Hematopoietic multipotent progenitor cell treated with erythropoietin and hydrocortisone succinate and interleukin-3 and kit ligand, for 8 days (in vitro differentiated cells): ENCODE measurements around the gene ESF1.

Experiments
- DNase-seq: peaks from one replicate; pipeline ENCODE4 v3.0.0-alpha.2; 2015

ESF1 gene

DNA sequence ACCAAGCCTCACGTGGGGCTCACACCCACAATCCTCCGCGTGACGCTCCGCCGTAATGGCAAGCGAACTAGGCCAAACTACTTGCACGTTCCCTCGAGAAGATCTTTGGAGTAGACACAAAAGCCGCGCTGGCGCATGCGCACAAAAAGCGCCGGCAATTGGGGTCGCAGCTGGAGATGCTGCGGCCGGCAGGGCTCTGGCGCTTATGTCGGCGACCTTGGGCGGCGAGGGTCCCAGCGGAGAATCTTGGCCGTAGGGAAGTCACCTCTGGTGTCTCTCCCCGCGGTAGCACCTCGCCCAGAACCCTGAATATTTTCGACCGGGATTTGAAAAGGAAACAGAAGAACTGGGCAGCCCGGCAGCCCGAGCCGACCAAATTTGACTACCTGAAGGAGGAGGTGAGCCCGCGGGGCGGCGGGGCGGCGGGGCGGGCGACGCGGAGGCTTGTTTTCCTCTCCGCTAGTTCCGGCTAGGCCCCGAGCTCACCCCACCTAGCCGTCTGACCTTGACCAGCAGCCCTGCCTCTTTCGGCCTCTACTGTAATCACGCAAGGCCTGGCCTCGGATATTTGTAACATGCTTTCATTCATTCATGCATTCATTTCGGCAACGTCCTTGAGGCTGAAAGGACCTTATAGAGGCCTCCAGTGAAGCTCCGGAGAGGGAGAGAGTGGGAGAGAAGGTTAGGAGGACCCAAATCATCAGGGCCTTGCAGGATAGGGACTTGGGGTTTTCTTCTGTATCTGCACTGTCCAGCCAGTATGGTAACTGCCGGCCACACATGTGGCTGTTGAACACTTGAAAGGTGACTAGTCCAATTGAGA, at the start of gene ESF1, which contains the start of gene NDUFAF5:
TSS of gene ESF1 (minus strand) at position 27 of the 823 bp plus-strand sequence. CDS start 1,779 bp downstream, outside the sequence.
TSS of gene NDUFAF5 (plus strand) at position 136 of the 823 bp plus-strand sequence. CDS start at position 177, 41 bp downstream.
- DNase-seq: peak; percentile 98

DNA sequence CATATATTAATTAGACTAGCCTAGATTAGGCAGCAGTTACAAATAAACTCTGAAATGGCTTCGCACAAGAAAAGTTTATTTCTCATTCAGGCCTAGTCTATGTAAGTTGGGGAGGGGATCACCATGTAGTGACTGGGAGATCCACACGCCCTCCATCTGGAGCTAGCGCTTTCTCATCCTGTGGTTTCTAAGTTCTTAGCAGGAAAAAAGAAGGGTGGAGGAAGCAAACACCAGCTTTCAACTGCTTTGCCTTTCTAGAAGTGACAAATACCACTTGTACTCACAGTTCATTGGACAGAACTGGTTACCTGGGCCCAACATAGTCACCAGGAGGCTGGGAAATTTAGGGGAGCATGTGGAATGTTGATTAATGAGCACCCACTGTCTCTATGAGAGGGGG, 46.8 kb upstream of the ESF1 start:
- DNase-seq: no peak

GRCh38 chr20:13825465-13825864, 40.7 kb upstream of the ESF1 start:
- no peak for DNase-seq

- DNase-seq: no peak
Observed at GRCh38 chr20:13824459-13824858, 39.7 kb upstream of the ESF1 start.

DNA sequence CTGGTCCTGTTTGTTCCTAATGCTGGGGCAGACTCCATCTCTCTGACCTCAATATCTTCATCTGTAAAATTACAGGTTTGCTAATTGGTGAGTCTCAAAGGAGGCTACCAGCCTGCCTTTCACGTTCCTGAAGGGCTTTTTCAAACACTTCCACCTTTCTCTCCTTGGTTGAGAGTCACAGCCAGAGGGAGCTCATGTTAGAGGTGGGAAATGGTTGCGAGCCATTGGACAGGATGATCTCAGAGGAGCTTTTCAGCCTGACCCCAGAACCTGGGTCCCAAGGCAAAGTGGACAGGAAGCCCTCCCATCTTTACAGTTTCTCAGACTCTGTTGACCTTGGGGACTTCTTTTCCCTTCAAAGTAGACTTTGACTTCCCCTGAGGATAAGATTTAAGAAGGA, 37.7 kb upstream of the ESF1 start:
- no peak for DNase-seq

DNA sequence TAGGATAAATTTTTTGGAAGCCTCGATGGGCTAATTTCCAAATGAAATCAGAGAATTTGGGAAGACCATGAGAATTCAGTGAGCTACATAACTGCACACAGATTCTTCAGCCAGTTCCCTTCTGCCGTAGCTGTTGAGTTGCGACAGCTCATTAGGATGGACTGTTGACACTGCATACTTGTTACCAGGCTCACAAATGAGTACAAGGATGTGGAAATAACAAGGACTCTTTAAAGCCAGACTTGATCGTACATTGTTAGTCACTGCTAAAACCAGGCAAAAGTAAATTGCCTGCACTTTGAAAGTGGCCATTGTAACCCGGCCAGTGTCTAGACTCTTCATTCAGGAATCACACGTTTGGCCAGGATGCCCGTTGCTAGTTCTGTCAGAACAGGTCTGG, 37.2 kb upstream of the ESF1 start:
- DNase-seq: no peak

DNA sequence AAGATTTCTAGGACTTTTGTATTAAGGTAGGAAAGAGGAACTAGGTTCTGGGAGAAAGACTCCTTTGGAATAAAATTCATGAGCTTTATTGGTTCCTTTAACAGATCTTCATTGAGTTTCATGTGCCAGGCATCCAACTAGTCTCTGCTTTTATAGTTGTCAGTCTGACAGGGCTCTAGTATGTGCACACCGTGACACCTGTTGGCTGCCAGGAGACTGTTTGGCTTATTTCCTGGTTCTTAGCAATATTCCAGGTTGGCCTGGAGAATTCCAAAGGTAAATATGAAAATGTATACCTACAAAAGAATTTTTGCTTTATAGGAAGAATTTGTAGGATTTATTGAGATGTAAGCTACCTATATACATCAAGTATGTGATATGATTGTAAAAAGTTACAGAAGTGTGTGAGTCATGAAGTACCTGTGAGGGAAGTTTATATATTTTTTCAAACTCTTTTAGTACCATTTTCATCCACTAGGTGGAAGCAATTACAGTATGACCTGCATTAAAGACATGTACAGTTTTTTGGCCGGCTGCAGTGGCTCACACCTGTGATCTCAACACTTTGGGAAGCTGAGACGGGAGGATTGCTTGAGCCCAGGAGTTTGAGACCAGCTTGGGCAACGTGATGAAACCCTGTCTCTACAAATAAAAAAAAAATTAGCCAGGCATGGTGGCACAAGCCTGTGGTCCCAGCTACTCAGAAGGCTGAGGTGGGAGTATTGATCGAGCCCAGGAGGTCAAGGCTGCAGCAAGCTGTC, 35.3 kb upstream of the ESF1 start:
- DNase-seq: peak; percentile 70

DNA sequence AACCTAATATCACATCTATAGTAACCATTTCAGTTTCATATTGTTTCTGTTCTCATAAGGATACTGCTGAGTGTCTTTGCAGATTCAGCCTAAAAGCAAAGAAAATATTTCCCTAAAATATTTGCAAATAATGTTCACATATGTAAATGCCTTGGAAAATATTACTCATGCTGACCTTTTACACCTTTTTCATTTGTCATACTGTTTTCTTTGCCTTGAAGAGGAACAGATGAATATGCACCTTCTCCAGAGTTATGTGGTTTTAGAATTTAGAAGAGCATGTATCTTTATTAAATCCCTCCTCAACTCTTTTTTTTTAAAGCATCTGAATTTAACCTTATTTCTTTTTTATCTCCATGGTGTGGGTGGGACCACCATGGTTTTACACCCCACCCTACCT, 32.6 kb upstream of the ESF1 start:
- no peak for DNase-seq

DNA sequence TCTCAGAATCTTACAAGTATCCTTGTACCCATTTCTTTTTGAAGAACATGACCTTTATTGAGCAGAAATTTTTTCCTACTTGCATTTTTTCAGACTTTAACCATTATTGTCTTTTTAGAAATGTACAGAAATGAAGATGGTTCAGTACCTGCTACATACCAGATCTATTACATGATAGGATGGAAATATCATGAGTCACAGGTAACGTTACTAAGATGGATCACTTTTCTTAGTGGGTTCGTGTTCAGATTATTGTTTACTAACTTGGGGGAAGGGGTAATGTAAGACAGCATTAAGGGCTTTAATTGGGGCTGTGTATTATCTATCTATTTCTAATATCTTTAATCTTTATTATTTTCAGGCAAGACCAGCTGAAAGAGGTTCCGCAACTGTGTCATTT, 32.0 kb upstream of the ESF1 start:
- no peak for DNase-seq

DNA sequence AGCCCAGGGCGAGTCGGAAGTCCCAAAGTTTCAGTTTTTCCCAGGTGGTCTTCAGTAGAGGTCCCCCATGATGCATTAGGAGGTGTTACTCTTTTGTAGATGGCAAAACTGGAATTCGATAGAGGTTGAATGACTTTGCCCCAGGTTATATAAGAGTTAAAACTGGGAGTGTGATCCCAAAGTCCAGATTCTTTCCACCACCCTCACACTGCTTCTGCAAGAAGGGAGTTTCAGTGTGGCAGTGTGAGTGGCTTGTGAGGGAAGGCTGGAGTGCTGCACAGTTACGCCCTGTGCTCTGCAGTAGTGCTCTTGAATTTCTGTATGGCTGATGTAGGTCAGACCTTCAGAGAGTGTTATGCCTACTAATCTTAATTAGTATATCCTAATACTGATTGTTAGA, 30.0 kb upstream of the ESF1 start:
- no peak for DNase-seq

GRCh38 chr20:13813910-13814309, 29.2 kb upstream of the ESF1 start:
- no peak for DNase-seq

GRCh38 chr20:13810446-13810845, 25.7 kb upstream of the ESF1 start:
- DNase-seq: no peak

DNA sequence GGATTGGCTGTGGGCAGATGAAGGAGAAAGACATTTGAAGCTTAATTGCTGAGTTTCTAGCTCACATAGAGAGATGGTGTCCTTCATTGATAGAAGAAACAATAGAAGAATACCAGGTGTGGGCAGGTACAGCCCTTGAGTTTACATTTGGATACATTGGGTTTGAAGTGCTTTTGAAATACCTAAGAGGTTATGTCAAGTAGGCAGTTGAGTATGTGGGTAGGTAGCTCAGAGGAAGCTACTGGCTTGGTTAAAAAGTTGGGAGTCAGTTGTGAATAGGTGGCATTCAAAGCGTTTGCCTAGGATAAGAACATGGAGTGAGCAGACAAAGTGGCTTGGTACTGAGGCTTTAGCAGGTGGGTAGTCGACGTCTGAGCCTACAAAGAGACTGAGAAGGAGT, 25.1 kb upstream of the ESF1 start:
- DNase-seq: no peak

DNA sequence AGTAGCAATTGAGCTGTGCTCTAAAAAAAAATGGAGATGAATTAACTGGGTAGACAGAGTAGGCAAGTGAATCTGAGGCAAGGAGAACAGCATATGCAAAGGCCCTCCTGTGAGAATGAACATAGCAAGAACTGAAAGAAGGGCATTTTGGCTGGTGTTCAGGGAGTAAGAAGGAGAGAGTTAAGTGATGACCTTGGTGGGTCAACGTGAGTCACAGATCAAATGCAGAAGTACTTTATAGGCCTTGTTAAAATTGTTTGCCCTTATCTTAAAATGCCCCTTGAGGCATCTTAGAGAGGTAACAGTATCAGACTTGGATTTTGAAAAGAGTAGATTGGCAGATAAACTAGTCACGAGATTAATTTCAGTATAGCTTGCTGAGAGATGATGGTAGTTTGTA, 24.7 kb upstream of the ESF1 start:
- DNase-seq: no peak

- peak; percentile 30 for DNase-seq
Observed at GRCh38 chr20:13800728-13801134, 16.0 kb upstream of the ESF1 start.

DNA sequence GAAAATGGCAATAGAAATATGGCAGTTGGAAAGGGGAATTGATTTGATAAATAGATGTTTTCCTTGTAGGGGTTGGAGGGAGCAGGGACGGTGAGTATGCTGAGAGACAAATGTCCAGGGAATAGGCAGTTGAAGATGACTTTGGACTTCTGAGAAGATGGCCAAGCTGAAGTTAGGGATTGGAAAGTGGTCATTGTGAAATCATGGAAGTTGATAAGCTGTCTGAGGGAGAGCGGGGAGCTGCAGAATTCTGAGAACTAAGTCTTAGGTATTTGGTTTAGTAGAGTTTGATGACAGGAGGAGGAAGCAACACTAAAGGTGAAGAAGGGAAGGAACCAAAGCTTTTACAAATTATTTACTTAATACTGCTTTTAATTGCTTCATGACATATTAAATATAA, 15.3 kb upstream of the ESF1 start:
- DNase-seq: no peak

GRCh38 chr20:13799040-13799439, 14.3 kb upstream of the ESF1 start:
- DNase-seq: no peak

DNA sequence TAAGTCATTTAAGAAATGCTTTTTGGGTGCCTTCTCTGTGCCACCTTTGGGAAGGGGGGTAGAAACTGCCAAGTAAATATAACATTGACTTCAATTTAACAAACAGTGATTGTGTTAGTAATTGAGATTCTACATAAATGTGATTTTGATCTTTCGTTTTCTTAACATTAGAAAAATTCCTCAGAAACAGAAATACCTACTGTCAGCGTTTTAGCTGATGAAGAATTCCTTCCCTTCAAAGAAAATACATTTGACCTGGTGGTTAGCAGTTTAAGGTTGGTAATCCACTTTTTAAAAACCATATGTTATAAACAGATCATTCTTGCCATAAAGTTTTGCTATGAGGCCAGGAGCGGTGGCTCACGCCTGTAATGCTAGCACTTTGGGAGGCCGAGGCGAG, 9.9 kb upstream of the ESF1 start:
- DNase-seq: no peak

DNA sequence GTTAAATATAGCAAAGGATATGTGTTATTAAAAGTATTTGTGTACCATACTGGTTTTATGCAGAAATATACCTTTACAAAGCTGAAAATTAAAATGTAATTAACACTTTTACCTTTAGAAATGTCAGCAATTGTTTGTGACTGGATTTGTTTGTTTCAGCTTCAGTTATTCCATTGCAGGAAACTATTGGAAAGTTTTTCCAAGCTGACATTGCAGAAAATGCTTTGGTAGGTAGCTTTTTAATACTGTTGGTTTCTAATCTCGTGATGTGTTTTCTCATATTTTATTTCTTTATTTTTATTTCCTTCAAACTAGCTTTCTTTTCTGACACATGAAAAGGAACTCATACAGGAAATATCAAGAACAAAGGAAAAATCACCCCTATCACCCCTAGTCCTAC, 8.3 kb upstream of the ESF1 start:
- DNase-seq: no peak

DNA sequence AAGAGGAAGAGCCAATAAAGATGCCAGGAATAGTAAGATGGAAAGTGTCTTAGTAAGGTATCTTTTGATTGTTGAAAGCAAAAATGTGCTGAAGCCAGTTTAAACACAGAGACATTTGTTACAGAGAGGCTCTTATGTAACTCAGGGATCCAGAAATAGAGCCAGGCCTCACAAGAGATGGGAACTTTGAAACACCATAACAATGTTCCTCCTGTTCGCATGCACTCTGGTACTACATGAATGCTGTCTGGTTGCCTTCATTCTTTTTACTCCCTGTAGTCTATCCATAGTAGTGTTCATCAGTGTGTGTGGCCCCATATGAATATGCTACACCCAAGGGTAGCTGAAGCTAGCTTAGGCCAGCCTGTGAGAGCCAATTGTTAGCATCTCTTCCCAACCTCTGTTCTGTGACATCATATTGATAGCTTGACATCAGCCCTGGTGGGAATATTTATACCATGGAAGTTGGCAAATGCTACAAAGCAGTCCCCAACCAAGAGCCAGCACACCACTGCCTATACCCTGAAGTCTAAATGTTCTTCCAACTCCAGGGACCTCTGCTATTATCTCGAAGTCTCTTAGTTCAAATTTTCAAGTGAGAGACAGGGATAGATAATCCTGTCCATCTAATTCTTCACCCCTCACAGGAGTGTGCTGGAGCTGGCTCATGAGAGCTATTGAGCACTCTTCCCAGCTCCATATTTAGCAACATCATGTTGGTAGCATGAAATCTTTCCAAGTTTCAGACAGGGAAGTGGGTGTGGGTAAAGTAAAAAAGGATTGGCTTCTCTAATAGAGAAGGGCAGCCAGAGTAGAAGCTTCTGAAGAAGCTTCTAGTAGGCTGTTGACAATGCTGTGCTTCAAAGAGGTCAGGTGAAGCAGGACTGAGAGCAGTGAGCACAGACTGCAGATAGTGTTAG, 7.1 kb upstream of the ESF1 start:
- DNase-seq: no peak

GRCh38 chr20:13790708-13791107, 6.0 kb upstream of the ESF1 start:
- DNase-seq: no peak

DNA sequence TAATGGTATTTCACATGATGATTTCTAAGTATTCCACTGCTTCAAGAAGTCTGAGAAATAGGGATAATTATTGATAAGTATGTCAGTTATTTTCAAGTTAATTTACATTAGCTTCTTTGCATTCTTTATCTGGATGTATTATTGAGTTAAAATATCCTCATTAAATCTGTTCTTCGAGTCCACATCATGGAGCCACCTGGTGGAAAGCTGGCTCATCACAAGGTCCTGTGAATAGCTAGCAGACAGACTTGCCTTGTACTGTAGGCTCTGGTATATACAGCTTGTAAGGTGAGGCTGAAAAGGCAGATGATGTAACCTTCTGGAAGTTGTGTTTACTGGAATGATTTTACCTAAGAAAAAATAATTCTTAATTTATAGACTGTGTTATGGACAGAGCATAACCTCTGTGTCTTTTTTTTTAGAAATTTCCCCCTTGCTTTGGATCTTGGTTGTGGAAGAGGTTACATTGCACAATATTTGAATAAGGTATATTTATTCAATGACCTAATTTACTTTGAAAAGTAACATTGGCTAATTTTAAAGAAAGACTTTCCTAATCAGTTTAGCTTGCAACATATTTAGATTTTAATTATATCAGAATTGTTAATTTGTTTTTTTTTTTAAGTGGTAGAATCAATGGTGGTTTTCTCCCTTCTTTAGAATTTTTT, 3.6 kb upstream of the ESF1 start:
- DNase-seq: peak; percentile 66
